ENCODE data around the gene ZNF575.

ZNF575 gene

DNA sequence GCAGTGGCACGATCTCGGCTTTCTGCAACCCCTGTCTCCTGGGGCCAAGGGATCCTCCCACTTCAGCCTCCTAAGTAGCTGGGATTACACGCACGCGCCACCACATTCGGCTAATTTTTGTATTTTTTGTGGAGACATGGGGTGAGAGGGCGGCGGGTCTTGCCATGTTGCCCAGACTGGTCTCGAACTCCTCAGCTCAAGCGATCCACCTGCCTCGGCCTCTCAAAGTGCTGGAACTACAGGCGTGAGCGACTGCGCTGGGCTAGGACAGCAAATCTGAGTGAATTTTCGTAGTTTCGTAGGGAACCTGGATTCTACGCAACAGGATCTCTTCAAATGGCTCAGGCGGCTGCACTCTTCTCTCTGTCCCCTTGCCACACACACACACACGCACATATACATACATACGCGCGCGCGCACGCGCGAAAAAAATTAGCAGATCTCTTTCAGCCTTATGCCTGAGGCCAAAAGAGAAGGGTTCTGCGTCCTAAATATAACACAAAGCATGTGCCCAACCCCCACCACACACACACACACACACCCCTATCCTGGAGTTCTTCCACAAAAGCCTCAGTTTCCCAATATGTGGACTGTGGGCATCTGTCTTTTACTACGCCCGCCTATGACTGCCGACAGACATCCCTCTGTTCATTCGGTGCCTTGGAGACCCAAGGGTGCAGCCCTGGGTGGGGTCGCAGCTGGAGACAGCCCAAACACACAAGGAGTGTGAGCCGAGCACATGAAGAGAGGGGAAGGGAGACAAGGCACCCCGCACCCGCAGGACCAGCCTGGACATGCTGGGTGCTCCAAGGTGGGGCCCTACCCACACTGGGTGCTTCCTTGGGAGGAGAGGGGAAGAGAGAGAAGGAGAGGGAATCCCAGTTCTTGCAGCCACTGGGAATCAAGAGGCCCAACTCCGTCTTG is 43.2 kb downstream of the ZNF575 start:
- no peak for DNase-seq

DNA sequence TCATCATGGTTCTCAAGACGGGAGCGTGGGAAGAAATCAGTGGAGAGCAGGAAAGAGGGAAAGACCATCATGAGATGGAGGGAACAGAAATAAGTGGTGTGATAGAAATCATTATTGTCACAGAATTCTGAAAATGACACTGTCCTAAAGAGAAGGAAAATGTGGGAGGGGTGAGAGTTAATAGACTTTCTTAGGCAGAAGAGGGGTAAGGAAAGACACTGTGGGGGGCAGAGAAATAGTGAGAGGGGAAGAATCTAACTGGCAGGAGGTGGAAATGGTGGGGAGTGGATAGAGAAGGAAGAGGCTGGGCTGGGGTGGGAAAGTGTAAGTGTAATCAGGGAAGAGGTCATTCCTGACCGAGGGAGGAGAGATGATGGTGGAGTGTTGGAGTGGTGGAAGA is 45.8 kb downstream of the ZNF575 start:
- no peak for DNase-seq

DNA sequence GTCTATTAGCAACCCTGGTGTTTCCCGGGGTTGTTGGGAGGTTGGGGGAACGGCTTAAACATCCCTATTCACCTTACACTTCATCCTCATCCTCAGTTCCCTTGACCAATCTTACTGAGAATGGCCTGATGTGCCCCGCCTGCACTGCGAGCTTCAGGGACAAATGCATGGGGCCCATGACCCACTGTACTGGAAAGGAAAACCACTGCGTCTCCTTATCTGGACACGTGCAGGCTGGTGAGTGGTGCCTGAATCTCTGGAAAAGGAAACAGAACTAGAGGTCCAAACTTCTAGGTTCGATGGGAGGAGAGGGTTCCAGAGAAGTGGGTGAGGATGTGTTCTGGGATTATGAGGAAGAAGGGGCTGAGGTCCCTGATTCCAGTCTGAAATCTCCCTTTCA is 48.5 kb downstream of the ZNF575 start:
- no peak for DNase-seq

DNA sequence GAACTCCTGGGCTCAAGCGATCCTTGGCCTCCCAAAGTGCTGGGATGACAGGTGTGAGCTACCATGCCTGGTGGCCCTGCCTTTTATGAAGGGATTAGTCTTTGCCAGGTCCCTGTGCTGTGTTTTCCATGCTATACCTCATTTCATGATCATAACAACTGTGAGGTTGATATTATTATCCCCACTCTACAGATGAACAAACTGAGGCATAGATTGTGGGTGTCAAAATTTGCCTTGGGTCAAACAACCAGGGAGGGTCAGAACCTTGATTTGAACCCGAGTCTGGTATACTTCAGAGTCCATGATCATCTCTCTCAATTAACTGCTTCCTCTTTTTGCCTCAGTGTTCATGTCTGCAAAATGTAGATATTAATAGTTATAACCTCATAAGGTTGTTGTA is 49.5 kb downstream of the ZNF575 start:
- DNase-seq: no peak

DNA sequence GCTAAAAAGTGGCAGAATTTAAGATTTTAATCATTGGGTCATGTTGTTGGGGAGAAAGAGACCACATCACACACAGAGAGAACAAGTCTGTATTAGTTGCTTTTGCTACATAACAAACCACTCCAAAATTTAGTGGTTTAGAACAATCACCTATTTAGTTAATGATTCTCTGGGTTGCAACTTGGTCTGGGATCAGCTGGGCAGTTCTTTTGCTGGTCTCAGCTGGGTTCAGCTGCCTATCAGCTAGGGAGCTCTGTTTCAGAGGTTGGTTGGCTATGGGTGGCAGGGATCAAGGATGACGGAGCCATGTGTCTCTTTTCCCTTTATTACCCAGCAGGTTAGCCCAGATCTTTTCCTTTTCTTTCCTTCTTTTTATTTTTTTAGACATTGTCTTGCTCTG is 51.5 kb downstream of the ZNF575 start:
- no peak for DNase-seq

All from activated CD4-positive, CD25-positive, alpha-beta regulatory T cell treated with anti-CD3 and anti-CD28 coated beads, Interleukin-2, amount 50 U/mL, for 72 hours (primary cell).